HG02642 (cell line): ENCODE results near the gene RGS3.
A peak's percentile ranks its signal among the peaks of the same experiment; 100 is the strongest.

Experiments
- ATAC-seq: cut with Tn5 transposase; IDR thresholded peaks from one replicate; pipeline ENCODE4 v1.9.1; 2021; ENCODE audit warnings: mild to moderate bottlenecking; ENCODE audit not compliant: unreplicated experiment, poor library complexity

Gene RGS3

GRCh38 chr9:113612216-113612747, 148.8 kb downstream of the RGS3 start:
- ATAC-seq, result no peak

- no peak for ATAC-seq
These were observed 149.3 kb downstream of the RGS3 start for GRCh38 chr9:113612828-113613227.

DNA sequence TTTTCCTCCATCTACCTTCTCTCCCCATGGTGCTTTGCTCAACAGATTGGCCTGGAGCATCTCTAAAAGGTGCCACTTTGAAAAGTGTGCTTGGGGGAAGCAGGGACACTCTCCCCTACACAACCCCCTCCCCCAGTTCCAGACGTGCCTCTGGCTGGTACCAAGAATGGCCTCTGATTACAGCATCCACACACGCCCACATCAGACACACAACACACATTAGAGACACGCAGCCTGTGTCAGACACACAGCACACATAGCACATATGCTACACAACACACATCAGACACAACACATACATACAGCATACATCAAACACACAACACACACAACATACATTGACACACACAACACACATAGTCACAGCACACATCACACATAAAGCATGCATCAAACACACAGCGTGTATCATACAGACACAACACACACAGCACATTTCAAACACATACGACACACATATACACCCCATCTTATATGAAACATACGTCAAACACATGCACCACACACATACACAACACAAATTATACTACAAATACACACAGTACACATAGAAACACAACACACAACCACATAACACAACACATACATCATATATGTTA, 150.4 kb downstream of the RGS3 start:
- ATAC-seq, result no peak

DNA sequence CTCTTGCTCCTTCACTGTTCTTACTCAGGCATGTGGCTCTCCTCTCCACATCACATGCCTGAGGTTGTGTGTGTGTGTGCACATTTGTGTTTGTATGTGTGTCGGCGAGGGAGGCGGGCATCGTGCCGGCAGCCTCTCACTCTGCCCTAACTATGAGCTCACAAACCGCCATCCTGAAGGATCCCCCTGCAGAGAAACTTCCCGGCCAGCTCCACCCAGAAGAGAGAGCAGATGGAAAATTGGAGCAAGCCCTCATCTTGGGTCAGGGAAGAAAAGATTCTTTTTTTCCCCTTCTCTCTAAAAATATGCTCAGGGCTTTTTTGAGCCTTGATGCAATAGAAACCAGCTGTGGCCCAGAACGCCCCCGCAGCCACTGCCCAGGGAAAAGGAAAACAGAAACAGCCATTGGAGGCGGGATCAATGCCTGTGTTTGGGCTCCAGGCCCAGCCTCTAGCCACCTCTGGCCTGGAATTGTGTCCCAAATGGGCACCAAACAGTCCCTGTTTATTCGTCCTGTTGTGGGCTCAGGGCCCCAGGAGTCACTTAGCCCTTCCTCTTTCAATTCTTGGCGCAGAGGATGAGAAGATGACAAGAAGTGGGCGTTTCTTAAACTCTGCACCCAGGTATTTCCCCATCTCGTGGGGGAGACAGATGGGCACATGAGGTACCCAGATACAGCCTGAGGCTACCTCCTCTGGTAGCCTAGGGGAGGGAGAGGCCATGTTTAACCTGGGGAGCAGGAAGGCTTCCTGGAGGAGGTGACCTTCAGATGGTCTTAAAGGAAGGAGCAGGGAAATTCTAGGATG, 151.5 kb downstream of the RGS3 start:
- no peak for ATAC-seq

DNA sequence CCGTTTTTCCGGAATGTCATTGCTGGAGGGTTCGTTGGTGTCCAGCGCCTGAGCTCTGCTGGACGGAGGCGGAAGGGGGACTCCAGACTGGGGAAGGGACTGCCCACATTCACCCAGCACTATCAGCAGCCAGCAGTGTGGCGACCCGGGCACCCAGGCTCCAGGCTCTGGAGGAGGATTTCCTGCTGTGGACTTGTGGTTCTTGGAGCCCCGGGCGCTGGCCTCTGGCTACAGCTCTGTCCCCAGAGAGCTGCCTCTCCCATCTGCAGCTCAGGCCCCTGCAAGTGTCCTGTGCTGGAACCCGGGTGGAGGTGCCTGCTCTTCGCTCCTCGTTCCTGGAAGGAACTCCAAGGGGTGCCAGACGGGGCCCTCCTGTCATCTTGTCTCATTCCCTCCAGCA, 152.6 kb downstream of the RGS3 start:
- no peak for ATAC-seq

DNA sequence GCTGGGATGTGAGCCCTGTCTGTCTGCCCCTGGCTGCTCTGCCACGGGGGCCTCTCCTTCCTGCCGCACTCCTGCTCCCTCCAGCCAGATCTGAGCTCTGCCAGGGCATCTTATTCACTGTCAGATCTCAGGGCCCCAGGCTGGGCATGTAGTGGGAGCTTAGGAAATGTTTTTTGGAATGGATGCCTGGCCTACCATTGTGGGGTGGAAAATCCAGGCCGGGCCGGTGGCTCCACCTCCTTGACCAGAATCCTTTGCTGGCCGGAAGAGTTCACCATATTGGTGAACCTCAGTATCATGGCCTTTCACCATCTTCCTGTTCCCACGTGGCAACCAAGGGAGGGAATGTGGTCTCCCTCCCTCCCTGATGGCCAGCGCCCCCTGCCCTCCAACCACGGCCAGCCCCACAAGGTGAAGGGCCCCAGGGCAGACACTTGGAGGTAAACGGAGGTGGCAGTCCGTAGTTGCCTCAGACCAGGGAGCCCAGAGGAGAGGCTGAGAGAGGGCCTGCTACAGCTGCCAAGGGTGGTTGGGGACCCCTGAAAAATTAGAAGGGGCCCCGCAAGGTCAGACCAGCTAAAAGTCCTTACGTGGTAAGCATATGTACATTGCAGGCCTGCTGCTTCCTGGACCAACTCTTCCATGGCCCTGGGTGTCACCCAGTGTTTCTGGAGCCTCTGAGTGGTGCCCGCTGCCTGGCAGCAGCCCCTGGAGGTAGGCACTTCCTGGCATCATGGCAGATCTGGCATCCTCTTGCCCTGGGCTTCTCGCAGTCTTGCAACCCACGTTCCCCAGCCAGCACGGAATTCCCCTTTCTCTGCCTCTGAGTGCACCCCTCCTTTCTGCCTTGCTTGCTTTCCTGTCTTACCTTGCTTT, 153.3 kb downstream of the RGS3 start:
- ATAC-seq, result no peak

- no peak for ATAC-seq
These were observed 154.0 kb downstream of the RGS3 start for GRCh38 chr9:113617550-113617949.

DNA sequence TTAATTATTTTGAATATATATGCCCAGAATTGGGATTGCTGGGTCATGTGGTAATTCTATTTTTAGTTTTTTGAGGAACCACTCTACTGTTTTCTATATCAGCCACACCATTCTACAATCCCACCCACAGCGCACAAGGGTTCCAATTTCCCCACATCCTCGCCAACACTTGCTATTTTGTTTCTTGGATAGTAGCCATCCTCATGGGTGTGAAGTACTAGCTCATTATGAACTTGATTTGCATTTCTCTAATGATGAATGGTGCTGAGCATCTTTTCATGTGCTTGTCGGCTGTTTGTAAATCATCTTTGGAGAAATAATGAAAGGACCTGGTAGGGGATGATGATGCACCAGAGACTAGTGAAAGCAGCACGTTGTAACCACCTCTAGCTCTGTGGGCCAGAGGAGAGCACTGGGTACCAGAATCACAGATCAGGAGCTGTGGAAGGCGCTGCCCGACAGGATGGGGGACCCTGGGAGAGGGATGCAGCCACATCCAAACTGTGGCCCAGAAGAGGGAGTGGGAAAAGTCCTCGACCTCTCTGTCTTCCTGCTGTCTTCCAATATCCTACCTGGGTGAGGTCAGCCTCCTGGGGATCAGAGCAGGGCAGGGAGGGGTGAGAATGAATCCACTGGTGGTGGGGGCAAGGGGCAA, 155.4 kb downstream of the RGS3 start:
- no peak for ATAC-seq

GRCh38 chr9:113619491-113620376, 156.2 kb downstream of the RGS3 start:
- no peak for ATAC-seq

DNA sequence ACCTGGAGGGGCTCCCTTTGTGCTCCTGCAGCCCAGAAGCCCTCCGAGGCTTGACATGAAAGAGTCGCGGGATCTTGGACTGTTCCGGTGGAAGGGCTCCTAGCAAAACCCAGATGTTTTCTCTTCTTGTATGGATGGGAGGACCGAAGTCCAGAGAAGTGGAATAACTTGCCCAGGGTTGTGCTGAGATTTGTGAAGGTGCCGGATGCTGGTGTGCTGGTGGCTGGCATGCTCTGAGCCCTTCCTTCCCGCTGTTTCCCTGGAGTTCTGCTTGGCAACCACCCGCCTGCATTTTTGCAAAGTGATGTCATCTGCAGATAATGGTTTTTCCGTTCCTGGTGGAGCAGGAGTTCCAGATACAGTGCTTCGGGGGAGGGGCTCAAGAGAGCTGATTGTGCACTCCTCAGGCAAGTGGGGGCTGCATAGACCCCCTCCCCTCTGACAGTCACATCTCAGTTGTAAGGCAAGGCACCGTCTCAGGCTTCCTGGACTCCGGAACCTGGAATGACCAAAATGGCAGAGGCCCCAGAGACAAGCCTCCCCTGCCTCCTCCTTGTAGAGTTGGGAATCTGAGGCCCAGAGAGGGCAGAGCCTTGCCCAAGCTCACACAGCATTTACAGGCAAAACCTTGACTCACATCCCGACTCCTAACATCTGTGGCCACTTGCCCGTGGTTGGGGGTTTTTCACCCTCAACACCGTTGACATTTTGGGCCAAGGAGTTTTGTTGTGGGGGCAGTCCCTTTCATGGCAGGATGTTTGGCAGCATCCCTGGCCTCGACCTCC, 157.0 kb downstream of the RGS3 start:
- ATAC-seq, result no peak

DNA sequence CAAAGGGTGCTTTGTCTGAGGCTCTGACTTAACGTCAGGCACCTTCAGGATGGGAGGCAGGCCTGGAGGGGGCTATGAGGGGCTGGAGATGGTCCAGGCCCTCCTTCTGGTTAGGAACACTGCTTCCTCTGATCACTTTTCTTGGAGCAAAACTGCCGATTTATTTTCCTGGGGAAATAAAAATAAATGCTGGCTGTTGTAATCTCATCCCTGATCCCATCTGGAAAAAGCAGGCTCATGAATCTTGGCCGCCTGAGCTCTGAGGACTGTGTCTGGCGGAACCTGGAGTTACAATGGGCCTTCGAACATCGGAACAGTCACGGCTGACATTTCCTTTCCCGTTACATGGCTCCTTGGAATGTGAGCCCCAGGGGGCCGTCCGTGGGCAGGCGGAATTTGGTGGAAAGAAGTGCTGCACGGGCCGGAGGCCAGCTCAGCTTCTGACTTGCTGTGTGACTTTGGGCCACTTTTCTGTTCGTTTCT, 157.8 kb downstream of the RGS3 start:
- ATAC-seq, result no peak

DNA sequence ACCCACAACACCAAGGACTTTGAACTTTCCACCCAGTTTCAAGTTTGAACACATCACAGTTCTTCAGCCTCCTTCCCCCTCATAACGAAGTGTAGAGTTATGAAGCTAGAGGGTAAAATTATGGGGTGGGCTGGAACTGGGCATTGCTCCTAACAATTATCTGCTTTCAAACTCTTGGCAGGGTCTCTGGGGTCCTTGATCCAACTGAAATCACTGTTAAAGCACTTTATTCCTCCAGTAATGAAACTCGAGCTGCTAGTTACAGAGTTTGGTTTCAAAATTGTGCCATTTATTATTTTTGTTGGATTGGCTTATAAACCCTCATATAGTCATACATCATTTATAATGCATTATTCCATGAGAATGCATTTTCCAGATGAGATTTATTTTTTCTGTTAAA, 158.5 kb downstream of the RGS3 start:
- ATAC-seq, result no peak

DNA sequence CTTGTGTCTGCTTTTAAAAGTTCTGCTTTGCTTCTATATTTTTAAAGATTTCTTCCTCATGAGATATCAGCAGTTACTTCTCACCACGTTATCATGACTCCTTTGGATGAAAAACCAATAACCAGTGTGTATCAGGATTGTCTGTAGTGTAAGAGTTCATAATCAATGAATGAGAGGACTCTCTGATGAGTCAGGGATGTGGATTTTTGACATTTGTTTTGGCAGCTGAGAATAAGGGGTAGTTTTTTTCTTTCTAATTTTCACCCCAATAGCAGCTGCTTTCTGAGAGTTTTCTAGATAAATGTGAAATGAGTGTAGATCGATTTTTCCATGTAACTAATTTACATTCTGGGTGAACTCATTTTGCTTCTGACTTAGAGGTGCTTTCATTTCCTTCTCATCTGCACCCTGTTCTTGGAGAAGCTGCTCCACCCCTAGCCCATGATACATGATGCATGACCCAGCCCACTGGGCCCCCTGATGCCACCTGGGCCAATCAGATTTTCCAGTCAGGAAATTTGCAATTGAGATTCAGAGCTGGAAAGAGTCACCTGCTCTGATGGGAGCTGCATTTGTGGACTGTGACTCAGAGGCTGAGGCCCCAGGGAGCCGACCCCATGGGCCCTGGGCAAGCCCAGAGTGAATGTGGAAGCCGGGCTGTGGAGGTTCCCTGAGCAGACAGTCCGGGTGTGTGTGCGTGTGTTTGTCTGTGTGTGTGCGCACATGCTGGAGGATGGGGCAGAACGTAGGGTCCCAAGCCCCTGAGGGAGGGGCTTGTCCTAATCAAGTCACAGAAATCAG, 159.3 kb downstream of the RGS3 start:
- ATAC-seq, result peak; percentile 82

- ATAC-seq, result no peak
These were observed 160.4 kb downstream of the RGS3 start for GRCh38 chr9:113623851-113624485.

DNA sequence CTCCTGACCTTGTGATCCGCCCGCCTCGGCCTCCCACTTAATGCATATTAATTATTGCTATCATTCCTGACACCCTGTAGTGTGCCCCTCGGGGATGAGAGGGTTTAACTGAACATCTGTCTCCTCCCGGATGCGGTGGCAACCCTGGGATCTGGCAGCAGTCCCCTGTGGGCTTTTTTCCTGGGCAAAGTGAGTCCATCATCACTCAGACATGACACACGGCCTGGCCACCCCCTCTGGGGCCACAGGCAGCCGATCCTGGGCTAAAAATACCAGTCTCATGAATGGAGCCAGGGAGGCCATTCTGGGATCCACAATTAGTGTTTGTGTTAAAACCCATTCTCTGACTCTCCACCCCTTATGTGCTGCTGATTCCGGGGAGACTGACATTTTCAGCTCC, 161.2 kb downstream of the RGS3 start:
- ATAC-seq, result no peak

DNA sequence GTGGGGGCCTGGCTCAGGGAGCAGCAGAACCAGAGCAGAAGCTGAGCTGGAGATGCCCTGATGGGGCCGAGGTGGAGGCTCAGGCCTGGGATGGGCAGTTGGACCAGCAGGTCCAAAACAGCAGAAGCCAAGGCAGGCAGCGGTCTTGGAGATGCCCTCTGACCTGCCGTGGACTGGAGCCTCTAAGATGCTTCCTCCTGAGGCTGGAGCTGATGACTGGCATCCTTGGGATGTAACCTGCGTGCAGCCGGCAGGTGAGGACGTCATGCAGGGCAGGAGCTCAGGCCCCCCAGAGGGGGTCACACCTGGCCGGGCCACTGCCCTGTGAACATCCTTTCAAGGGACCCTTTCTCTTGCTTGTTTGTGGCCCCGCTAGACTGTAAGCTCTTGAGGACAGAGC, 162.0 kb downstream of the RGS3 start:
- ATAC-seq, result no peak
